Loucy (cell line): ENCODE results near the gene SGPP1.

Experiments
- EZH2phosphoT487 ChIP-seq: fragments of 200-600 bp; IDR thresholded peaks from 2 replicates; pipeline ENCODE4 v1.6.1; 2018; ENCODE audit warnings: antibody characterized with exemption, mild to moderate bottlenecking, moderate library complexity, borderline replicate concordance
- TF ChIP-seq, protein P1 (sequence below): fragments of 200-600 bp; sonication (generic); conservative IDR thresholded peaks from 2 replicates; pipeline ENCODE4 v1.5.1; 2014; ENCODE audit warnings: mild to moderate bottlenecking, antibody characterized with exemption, low read length

DNA sequence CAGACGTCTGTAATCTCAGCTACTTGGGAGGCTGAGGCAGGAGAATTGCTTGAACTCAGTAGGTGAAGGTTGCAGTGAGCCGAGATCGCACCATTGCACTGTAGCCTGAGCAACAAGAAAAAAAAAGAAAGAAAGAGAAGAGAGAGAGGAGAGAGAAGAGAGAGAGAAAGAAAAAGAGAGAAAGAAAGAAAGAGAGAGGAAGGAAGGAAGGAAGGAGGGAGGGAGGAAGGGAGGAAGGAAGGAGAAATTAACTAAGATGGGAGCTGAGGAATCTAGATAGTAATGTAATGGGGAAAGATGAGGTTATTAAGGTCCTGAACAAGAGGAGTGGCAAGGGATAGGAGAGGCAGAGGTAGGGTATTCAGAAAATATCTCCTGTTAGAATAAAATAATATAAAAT is 17.4 kb upstream of the SGPP1 start:
- TF ChIP-seq, protein P1, sequence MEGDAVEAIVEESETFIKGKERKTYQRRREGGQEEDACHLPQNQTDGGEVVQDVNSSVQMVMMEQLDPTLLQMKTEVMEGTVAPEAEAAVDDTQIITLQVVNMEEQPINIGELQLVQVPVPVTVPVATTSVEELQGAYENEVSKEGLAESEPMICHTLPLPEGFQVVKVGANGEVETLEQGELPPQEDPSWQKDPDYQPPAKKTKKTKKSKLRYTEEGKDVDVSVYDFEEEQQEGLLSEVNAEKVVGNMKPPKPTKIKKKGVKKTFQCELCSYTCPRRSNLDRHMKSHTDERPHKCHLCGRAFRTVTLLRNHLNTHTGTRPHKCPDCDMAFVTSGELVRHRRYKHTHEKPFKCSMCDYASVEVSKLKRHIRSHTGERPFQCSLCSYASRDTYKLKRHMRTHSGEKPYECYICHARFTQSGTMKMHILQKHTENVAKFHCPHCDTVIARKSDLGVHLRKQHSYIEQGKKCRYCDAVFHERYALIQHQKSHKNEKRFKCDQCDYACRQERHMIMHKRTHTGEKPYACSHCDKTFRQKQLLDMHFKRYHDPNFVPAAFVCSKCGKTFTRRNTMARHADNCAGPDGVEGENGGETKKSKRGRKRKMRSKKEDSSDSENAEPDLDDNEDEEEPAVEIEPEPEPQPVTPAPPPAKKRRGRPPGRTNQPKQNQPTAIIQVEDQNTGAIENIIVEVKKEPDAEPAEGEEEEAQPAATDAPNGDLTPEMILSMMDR, result no peak
- TF ChIP-seq EZH2phosphoT487, result no peak
